Mesendoderm (in vitro differentiated cells): ENCODE results near the gene FLRT2.

Source experiments
- DNase-seq: peaks from one replicate; pipeline ENCODE4 v3.0.0; 2013
- H2AK5ac ChIP-seq: 2 replicates; pipeline ENCODE4 v1.6.1; 2013; ENCODE audit warnings: low read length, inconsistent platforms
- H2BK120ac ChIP-seq: 2 replicates; pipeline ENCODE4 v1.6.1; 2013; ENCODE audit warnings: low read depth, mild to moderate bottlenecking, low read length, moderate library complexity, mixed read lengths
- H2BK15ac ChIP-seq: replicated peaks from 2 replicates; pipeline ENCODE4 v1.6.1; 2013; ENCODE audit warnings: low read depth, mild to moderate bottlenecking, moderate library complexity
- H2BK5ac ChIP-seq: 2 replicates; pipeline ENCODE4 v1.6.1; 2013; ENCODE audit warnings: low read length, inconsistent platforms
- H3K18ac ChIP-seq: 2 replicates; pipeline ENCODE4 v1.6.1; 2013; ENCODE audit warnings: mild to moderate bottlenecking, low read length, mixed read lengths
- H3K23ac ChIP-seq: one replicate; pipeline ENCODE4 v1.6.1; 2013; ENCODE audit warnings: low read length
- H3K27ac ChIP-seq: 2 replicates; pipeline ENCODE4 v1.5.1; 2013; ENCODE audit warnings: low read depth, mild to moderate bottlenecking, inconsistent platforms, low read length, moderate library complexity
- H3K27me3 ChIP-seq: 2 replicates; pipeline ENCODE4 v1.6.1; 2013; ENCODE audit warnings: low read length, control low read depth, mild to moderate bottlenecking, inconsistent platforms; ENCODE audit not compliant: insufficient read depth, poor library complexity
- H3K36me3 ChIP-seq: 2 replicates; pipeline ENCODE4 v1.6.1; 2013; ENCODE audit warnings: low read length, inconsistent platforms; ENCODE audit not compliant: control insufficient read depth, insufficient read depth
- H3K4ac ChIP-seq: one replicate; pipeline ENCODE4 v1.6.1; 2013; ENCODE audit warnings: low read depth, mild to moderate bottlenecking, low read length, moderate library complexity
- H3K4me1 ChIP-seq: 2 replicates; pipeline ENCODE4 v1.6.1; 2013; ENCODE audit warnings: low read depth, low read length, inconsistent platforms; ENCODE audit not compliant: control insufficient read depth
- H3K4me2 ChIP-seq: 2 replicates; pipeline ENCODE4 v1.6.1; 2013; ENCODE audit warnings: low read length
- H3K4me3 ChIP-seq: 2 replicates; pipeline ENCODE4 v1.5.1; 2013; ENCODE audit warnings: mild to moderate bottlenecking, low read length
- H3K56ac ChIP-seq: one replicate; pipeline ENCODE4 v1.6.1; 2013; ENCODE audit warnings: low read length
- H3K79me1 ChIP-seq: 2 replicates; pipeline ENCODE4 v1.6.1; 2013; ENCODE audit warnings: low read length, inconsistent platforms
- H3K79me2 ChIP-seq: 2 replicates; pipeline ENCODE4 v1.6.1; 2013; ENCODE audit warnings: mild to moderate bottlenecking, low read length; ENCODE audit not compliant: control insufficient read depth, insufficient read depth
- H3K9ac ChIP-seq: 2 replicates; pipeline ENCODE4 v1.6.1; 2013; ENCODE audit warnings: low read length, inconsistent platforms
- H4K5ac ChIP-seq: one replicate; pipeline ENCODE4 v1.6.1; 2013; ENCODE audit warnings: low read length
- H4K8ac ChIP-seq: one replicate; pipeline ENCODE4 v1.6.1; 2013; ENCODE audit warnings: low read depth, mild to moderate bottlenecking, control low read depth, low read length, moderate library complexity
- WGBS: extraction: QIAGEN DNeasy Blood & Tissue Kit; methylation state at CpG from one replicate; pipeline ENCODE4 v1.1.7; 2013; ENCODE audit warnings: low lambda C conversion rate, missing lambda C conversion rate; ENCODE audit not compliant: insufficient coverage; ENCODE audit errors: extremely low coverage; 5-methylcytosine and 5-hydroxymethylcytosine counted together

FLRT2 gene

GRCh38 chr14:85517114-85517688, 12.7 kb upstream of the FLRT2 start:
- no CpG with 5 or more reads among the region's 2 CpGs for WGBS
- H2BK5ac ChIP-seq = no peak overlapping the region
- H2BK120ac ChIP-seq = no peak overlapping the region
- H3K4ac ChIP-seq = no peak overlapping the region
- H3K9ac ChIP-seq = no peak overlapping the region
- no peak overlapping the region for H3K4me3 ChIP-seq
- no peak overlapping the region for H2AK5ac ChIP-seq
- no peak overlapping the region for H3K23ac ChIP-seq
- H3K79me2 ChIP-seq = no peaks in the 10 kb centered on the region
- H3K4me2 ChIP-seq = no peak overlapping the region
- no peak overlapping the region for H4K5ac ChIP-seq
- H2BK15ac ChIP-seq = no peak overlapping the region
- no peak overlapping the region for H3K18ac ChIP-seq
- no peaks in the 10 kb centered on the region for H3K4me1 ChIP-seq
- H3K79me1 ChIP-seq = no peaks in the 10 kb centered on the region
- no peak overlapping the region for H3K27ac ChIP-seq
- H4K8ac ChIP-seq = no peak overlapping the region
- DNase-seq = no peak
- H3K36me3 ChIP-seq = no peaks in the 10 kb centered on the region
- no peak overlapping the region for H3K56ac ChIP-seq
- no peaks in the 10 kb centered on the region for H3K27me3 ChIP-seq

DNA sequence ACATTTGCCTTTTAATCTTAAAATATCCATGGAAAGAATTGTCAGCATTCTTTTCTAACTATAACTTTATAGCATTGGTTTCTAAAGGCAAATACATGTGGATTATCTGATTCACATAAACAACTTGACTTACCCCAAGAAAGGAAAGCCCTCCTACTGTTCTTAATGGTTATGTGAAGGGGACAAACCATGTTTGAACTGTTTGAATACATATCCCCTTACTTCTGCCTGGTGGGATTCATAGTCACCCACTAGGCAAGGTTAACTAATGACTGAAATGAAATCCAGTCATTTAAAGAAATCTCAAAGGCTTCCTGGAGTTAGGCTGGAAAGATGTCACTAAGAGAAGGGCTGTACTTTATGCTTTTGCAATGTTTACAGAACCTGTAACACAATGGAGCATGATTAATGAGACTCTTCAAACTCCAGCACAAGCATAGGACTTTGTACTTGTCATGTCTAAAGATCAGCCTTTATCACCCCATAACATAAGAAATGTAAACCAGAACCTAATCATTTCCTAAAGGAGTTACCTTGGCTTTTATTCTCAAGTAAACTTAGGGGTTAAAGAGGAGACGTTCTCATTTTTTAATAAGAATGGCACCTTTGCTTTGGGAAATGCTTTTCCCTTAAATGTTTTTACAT, 10.2 kb upstream of the FLRT2 start:
- WGBS = no CpG with 5 or more reads among the region's 1 CpG
- Histone ChIP-seq H3K27ac (no peak overlapping the region), H3K4me3 (no peak overlapping the region)

GRCh38 chr14:85520581-85520980, 9.4 kb upstream of the FLRT2 start:
- no peak overlapping the region for H4K8ac ChIP-seq
- H3K4me1 ChIP-seq = peaks cover 3% of the 10 kb centered on the region
- no peak overlapping the region for H3K4me3 ChIP-seq
- no peak for DNase-seq
- no CpG with 5 or more reads among the region's 4 CpGs for WGBS
- H3K18ac ChIP-seq = no peak overlapping the region
- H3K4ac ChIP-seq = no peak overlapping the region
- no peak overlapping the region for H2AK5ac ChIP-seq
- H3K79me1 ChIP-seq = no peaks in the 10 kb centered on the region
- no peak overlapping the region for H4K5ac ChIP-seq
- H3K27ac ChIP-seq = no peak overlapping the region
- no peak overlapping the region for H3K23ac ChIP-seq
- no peak overlapping the region for H3K9ac ChIP-seq
- H3K27me3 ChIP-seq = no peaks in the 10 kb centered on the region
- no peak overlapping the region for H2BK120ac ChIP-seq
- no peaks in the 10 kb centered on the region for H3K79me2 ChIP-seq
- H3K56ac ChIP-seq = no peak overlapping the region
- H3K36me3 ChIP-seq = no peaks in the 10 kb centered on the region
- H2BK5ac ChIP-seq = no peak overlapping the region
- no peak overlapping the region for H3K4me2 ChIP-seq
- H2BK15ac ChIP-seq = no peak overlapping the region

More for the DNA sequence above, 10.2 kb upstream of the FLRT2 start:
- Histone ChIP-seq H3K56ac (no peak overlapping the region), H4K5ac (no peak overlapping the region), H2AK5ac (no peak overlapping the region), H3K4me1 (no peaks in the 10 kb centered on the region), H3K4ac (no peak overlapping the region), H3K18ac (no peak overlapping the region), H2BK15ac (no peak overlapping the region), H2BK5ac (no peak overlapping the region), H2BK120ac (no peak overlapping the region), H3K27me3 (no peaks in the 10 kb centered on the region), H3K36me3 (no peaks in the 10 kb centered on the region), H3K79me2 (no peaks in the 10 kb centered on the region), H3K4me2 (no peak overlapping the region), H4K8ac (no peak overlapping the region), H3K9ac (no peak overlapping the region), H3K79me1 (no peaks in the 10 kb centered on the region), H3K23ac (no peak overlapping the region)
- no peak for DNase-seq

DNA sequence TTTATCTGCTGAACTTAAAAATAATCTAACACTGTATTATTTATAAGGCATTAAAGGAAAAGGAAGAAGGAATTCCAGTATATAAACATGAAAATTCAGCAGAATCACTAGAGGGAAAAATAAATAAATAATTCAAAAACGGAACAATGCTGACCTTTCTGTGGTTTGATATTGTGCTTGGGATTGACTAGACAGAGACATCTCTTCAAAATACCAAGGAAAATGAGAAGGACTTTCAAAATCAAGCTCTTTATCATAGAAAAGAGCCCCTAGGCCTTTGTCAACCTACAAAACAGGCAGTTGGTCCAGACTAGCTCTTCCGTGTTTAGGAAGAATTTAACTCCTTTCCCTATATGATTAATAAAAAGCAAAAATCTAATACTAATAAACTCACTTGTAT, 6.3 kb upstream of the FLRT2 start:
- no peak overlapping the region for H3K9ac ChIP-seq
- WGBS = no CpG with 5 or more reads among the region's 2 CpGs

DNA sequence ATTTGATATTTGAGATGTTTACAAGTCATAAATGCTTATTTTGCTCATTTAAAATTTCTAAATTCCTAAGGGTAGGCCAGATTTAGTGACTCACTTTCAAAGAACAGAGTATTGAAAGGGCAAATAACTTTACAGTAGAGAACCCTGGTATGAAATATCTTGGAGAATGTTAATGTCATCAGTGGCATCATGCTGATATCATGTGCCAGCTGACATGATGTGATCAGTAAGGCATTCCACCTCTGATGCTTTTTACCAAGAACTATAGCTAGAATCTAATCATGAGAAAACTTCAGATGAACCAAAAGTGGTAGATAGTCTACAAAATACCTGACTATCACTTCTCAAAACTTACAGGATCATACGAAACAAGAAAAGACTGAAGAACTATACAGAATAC, 2.9 kb upstream of the FLRT2 start:
- Histone ChIP-seq H3K36me3 (no peaks in the 10 kb centered on the region), H4K8ac (no peak overlapping the region), H3K23ac (no peak overlapping the region), H2BK120ac (no peak overlapping the region), H4K5ac (no peak overlapping the region), H2BK5ac (no peak overlapping the region), H3K9ac (no peak overlapping the region), H3K4ac (no peak overlapping the region), H2AK5ac (no peak overlapping the region), H3K79me1 (no peaks in the 10 kb centered on the region), H3K27me3 (no peaks in the 10 kb centered on the region), H3K4me2 (no peak overlapping the region), H2BK15ac (no peak overlapping the region), H3K18ac (no peak overlapping the region), H3K4me3 (no peak overlapping the region), H3K56ac (no peak overlapping the region), H3K4me1 (peaks cover 6% of the 10 kb centered on the region), H3K27ac (no peak overlapping the region), H3K79me2 (no peaks in the 10 kb centered on the region)
- peak; percentile 53 for DNase-seq
- WGBS = no CpG with 5 or more reads among the region's 1 CpG

More for the DNA sequence above, 6.3 kb upstream of the FLRT2 start:
- Histone ChIP-seq H3K36me3 (no peaks in the 10 kb centered on the region), H4K8ac (no peak overlapping the region), H2BK120ac (no peak overlapping the region), H2AK5ac (no peak overlapping the region), H3K18ac (no peak overlapping the region), H3K4me2 (no peak overlapping the region), H2BK15ac (no peak overlapping the region), H3K79me1 (no peaks in the 10 kb centered on the region), H3K79me2 (no peaks in the 10 kb centered on the region), H3K27ac (no peak overlapping the region), H3K4me1 (peaks cover 3% of the 10 kb centered on the region), H4K5ac (no peak overlapping the region), H3K4me3 (no peak overlapping the region), H3K56ac (no peak overlapping the region), H2BK5ac (no peak overlapping the region), H3K27me3 (no peaks in the 10 kb centered on the region), H3K4ac (no peak overlapping the region), H3K23ac (no peak overlapping the region)
- DNase-seq = no peak
